CD14-positive monocyte (primary cell): Measurements from ENCODE around the gene MARVELD2. TPM values are rescaled to one million over a fixed set of nuclear protein-coding genes. Genes with fewer than 3 reads are reported as not detected.

Source experiments
- DNase-seq, 3 donors: peaks; one replicate each; pipeline ENCODE4 v3.0.0-alpha.2; 2011 to 2022
- H2AFZ ChIP-seq: 2 replicates; pipeline ENCODE4 v1.6.0; 2012; ENCODE audit warnings: mild to moderate bottlenecking, low read depth, low read length, inconsistent platforms; ENCODE audit not compliant: insufficient read depth, poor library complexity, severe bottlenecking
- H3K27ac ChIP-seq, 2 donors: 1 replicate in 1 of 2; 2 replicates in 1 of 2; pipeline ENCODE4 v1.5.1; 2012 to 2013; ENCODE audit warnings: low read length in 2 of 2, control low read depth in 1 of 2, inconsistent platforms in 1 of 2, low read depth in 1 of 2, mild to moderate bottlenecking in 1 of 2
- H3K27me3 ChIP-seq, 2 donors: one replicate each; pipeline versions ENCODE4 v1.6.0 to v1.6.1; 2011 to 2013; ENCODE audit warnings: low read length in 2 of 2; ENCODE audit not compliant: control insufficient read depth in 2 of 2, insufficient read depth in 2 of 2
- H3K36me3 ChIP-seq, 2 donors: replicated peaks in 1 of 2; 1 replicate in 1 of 2; 2 replicates in 1 of 2; pipeline versions ENCODE4 v1.5.1 to v1.6.1; 2012 to 2013; ENCODE audit warnings: low read length in 2 of 2, control low read depth in 1 of 2, inconsistent platforms in 1 of 2, mild to moderate bottlenecking in 1 of 2; ENCODE audit not compliant: insufficient read depth in 2 of 2, control insufficient read depth in 1 of 2
- H3K4me1 ChIP-seq, 2 donors: 1 replicate in 1 of 2; 2 replicates in 1 of 2; pipeline versions ENCODE4 v1.5.1 to v1.6.1; 2012 to 2013; ENCODE audit warnings: low read length in 2 of 2, control low read depth in 1 of 2, inconsistent platforms in 1 of 2, mild to moderate bottlenecking in 1 of 2, moderate library complexity in 1 of 2; ENCODE audit not compliant: insufficient read depth in 2 of 2, control insufficient read depth in 1 of 2
- H3K4me2 ChIP-seq: replicated peaks from 2 replicates; pipeline ENCODE3; 2012; ENCODE audit warnings: low read length, moderate library complexity, mild to moderate bottlenecking; ENCODE audit not compliant: poor library complexity, severe bottlenecking; ENCODE audit errors: extremely low read depth
- H3K4me3 ChIP-seq, 3 experiments: fragments of 200-600 bp in 1 of 3; sonication (generic) in 1 of 3; replicated peaks in 1 of 3; 1 replicate in 2 of 3; 2 replicates in 1 of 3; pipeline ENCODE4 v1.5.1; 2011 to 2013; ENCODE audit warnings: low read length in 3 of 3, mild to moderate bottlenecking in 3 of 3, control low read depth in 2 of 3, low read depth in 2 of 3, inconsistent platforms in 1 of 3, moderate library complexity in 1 of 3
- H3K79me2 ChIP-seq: 2 replicates; pipeline ENCODE4 v1.6.0; 2012; ENCODE audit warnings: mild to moderate bottlenecking, control low read depth, inconsistent platforms, low read length, moderate library complexity; ENCODE audit not compliant: insufficient read depth
- H3K9ac ChIP-seq: 2 replicates; pipeline ENCODE4 v1.6.0; 2017; ENCODE audit warnings: low read length, mild to moderate bottlenecking; ENCODE audit not compliant: insufficient read depth, poor library complexity, severe bottlenecking
- H3K9me3 ChIP-seq, 2 donors: replicated peaks in 1 of 2; 1 replicate in 1 of 2; 2 replicates in 1 of 2; pipeline versions ENCODE4 v1.5.1 to v1.6.1; 2012 to 2013; ENCODE audit warnings: low read length in 2 of 2, control low read depth in 1 of 2; ENCODE audit not compliant: control insufficient read depth in 1 of 2, insufficient read depth in 1 of 2
- H4K20me1 ChIP-seq: 2 replicates; pipeline ENCODE4 v1.6.0; 2012; ENCODE audit warnings: mild to moderate bottlenecking, low read length, control low read depth, moderate library complexity; ENCODE audit not compliant: insufficient read depth
- H3K27ac Mint-ChIP-seq, 7 donors: one replicate each; pipeline ENCODE4 v1.8.0; 2020; ENCODE audit warnings: mild to moderate bottlenecking in 7 of 7, mixed read lengths in 7 of 7, moderate library complexity in 6 of 7, inconsistent platforms in 2 of 7
- H3K27me3 Mint-ChIP-seq, 3 donors: one replicate each; pipeline ENCODE4 v1.8.0; 2021 to 2022; ENCODE audit warnings: low read depth in 3 of 3, mild to moderate bottlenecking in 3 of 3, mixed read lengths in 3 of 3, moderate library complexity in 3 of 3, inconsistent platforms in 1 of 3
- H3K36me3 Mint-ChIP-seq, 2 donors: one replicate each; pipeline ENCODE4 v1.8.0; 2020; ENCODE audit warnings: mixed read lengths in 2 of 2, inconsistent platforms in 1 of 2, mild to moderate bottlenecking in 1 of 2
- H3K4me1 Mint-ChIP-seq: one replicate; pipeline ENCODE4 v1.8.0; 2020; ENCODE audit warnings: mild to moderate bottlenecking, mixed read lengths
- H3K4me3 Mint-ChIP-seq, 2 donors: one replicate each; pipeline ENCODE4 v1.8.0; 2020; ENCODE audit warnings: mild to moderate bottlenecking in 2 of 2, mixed read lengths in 2 of 2, moderate library complexity in 1 of 2
- H3K9me3 Mint-ChIP-seq, 7 donors: one replicate each; pipeline ENCODE4 v1.8.0; 2020 to 2022; ENCODE audit warnings: mixed read lengths in 7 of 7, mild to moderate bottlenecking in 6 of 7, moderate library complexity in 6 of 7, inconsistent platforms in 2 of 7
- WGBS: methylation state at CpG from one replicate; pipeline ENCODE4 v1.1.5; 2013; ENCODE audit warnings: missing lambda C conversion rate; ENCODE audit not compliant: insufficient coverage; 5-methylcytosine and 5-hydroxymethylcytosine counted together
- intact Hi-C, 2 donors: fragments of 100-400 bp; cut with micrococcal nuclease; formaldehyde crosslinking; loops; one replicate each; pipeline versions ENCODE4 v1.15.0 to v1.15.1; 2023
- polyA plus RNA-seq, 3 donors: library from polyadenylated mRNA; depleted of rRNA in 1 of 3; unstranded in 2 of 3; stranded (reverse) in 1 of 3; fragments of 300-500 nt in 2 of 3; fragments of >200 nt in 1 of 3; fragmentation: Illumina TruSeq in 2 of 3; gene quantifications; 1 replicate in 2 of 3; 2 replicates in 1 of 3; pipeline ENCODE4 v1.2.3, GENCODE V29; 2012 to 2021
- TF ChIP-seq, protein P1 (sequence below): fragments of 200-600 bp; IDR thresholded peaks from one replicate; pipeline ENCODE4 v1.8.0; 2022; ENCODE audit warnings: antibody characterized with exemption, mild to moderate bottlenecking

MARVELD2 gene
- polyA plus RNA-seq, 3 donors: 0.15 TPM; not detected in 2

DNA sequence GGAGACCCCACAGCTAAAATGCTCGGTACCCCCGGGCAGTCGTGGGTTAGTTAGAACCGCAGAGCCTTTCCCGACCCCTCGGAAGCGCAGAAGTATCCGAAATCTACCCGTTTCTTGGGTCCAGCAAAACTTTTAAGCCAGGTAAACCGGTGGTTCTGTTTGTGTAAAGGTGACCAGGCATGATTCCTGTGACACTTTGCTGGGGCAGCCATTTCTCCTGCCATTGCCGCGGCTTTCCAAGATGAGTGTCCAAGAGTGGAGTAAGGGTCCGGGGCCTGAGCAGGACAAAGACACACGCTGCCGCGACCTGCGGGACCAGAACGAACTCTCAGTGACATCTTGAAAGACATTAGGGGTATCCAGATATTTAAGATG is 655 bp downstream of the MARVELD2 start:
- intact Hi-C loops: no loop called here
- Histone ChIP-seq H3K27me3 (peaks cover 10 to 16% of the 10 kb centered on the region in 2 donors), H3K36me3 (peaks cover 5 to 32% of the 10 kb centered on the region in 2 donors), H3K27ac (no peak overlapping the region), H2AFZ (peak overlapping the region; percentile 43), H4K20me1 (no peaks in the 10 kb centered on the region), H3K4me1 (peaks cover 7 to 10% of the 10 kb centered on the region in 2 donors), H3K4me3 (peak overlapping the region in 2 of 3 experiments; percentile 7 to 72), H3K4me2 (peak overlapping the region; percentile 79), H3K79me2 (no peaks in the 10 kb centered on the region), H3K9ac (peak overlapping the region; percentile 63), H3K9me3 (no peaks in the 10 kb centered on the region)
- 37% methylated on average over 12 of the region's 18 CpGs for WGBS
- TF ChIP-seq, protein P1, sequence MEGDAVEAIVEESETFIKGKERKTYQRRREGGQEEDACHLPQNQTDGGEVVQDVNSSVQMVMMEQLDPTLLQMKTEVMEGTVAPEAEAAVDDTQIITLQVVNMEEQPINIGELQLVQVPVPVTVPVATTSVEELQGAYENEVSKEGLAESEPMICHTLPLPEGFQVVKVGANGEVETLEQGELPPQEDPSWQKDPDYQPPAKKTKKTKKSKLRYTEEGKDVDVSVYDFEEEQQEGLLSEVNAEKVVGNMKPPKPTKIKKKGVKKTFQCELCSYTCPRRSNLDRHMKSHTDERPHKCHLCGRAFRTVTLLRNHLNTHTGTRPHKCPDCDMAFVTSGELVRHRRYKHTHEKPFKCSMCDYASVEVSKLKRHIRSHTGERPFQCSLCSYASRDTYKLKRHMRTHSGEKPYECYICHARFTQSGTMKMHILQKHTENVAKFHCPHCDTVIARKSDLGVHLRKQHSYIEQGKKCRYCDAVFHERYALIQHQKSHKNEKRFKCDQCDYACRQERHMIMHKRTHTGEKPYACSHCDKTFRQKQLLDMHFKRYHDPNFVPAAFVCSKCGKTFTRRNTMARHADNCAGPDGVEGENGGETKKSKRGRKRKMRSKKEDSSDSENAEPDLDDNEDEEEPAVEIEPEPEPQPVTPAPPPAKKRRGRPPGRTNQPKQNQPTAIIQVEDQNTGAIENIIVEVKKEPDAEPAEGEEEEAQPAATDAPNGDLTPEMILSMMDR: no peak
- Mint-ChIP-seq H3K4me3 (peak overlapping the region; percentile 68 to 85), H3K36me3 (peaks cover 26 to 43% of the 10 kb centered on the region in 2 donors), H3K27me3 (peaks cover 12 to 22% (median 17%) of the 10 kb centered on the region in 3 donors), H3K4me1 (peaks cover 9% of the 10 kb centered on the region), H3K9me3 (peaks cover 0 to 6% (median 0%) of the 10 kb centered on the region in 7 donors), H3K27ac (no peak overlapping the region)
- no peak for DNase-seq

- no peaks in the 10 kb centered on the region for H4K20me1 ChIP-seq
- H2AFZ ChIP-seq: no peak overlapping the region
- DNase-seq: no peak
- H3K27me3 Mint-ChIP-seq: peaks cover 12 to 22% (median 17%) of the 10 kb centered on the region in 3 donors
- H3K9me3 ChIP-seq: no peaks in the 10 kb centered on the region
- peaks cover 0 to 6% (median 0%) of the 10 kb centered on the region in 7 donors for H3K9me3 Mint-ChIP-seq
- H3K36me3 ChIP-seq: peaks cover 4 to 28% of the 10 kb centered on the region in 2 donors
- H3K27ac ChIP-seq: no peak overlapping the region
- H3K4me2 ChIP-seq: no peak overlapping the region
- no peaks in the 10 kb centered on the region for H3K79me2 ChIP-seq
- WGBS: 100% methylated on average over 4 of the region's 6 CpGs
- H3K4me1 Mint-ChIP-seq: peaks cover 9% of the 10 kb centered on the region
- H3K27ac Mint-ChIP-seq: peak overlapping the region in 1 of 7 donors; percentile 7
- H3K4me3 ChIP-seq: no peak overlapping the region
- H3K36me3 Mint-ChIP-seq: peaks cover 25 to 38% of the 10 kb centered on the region in 2 donors
- peaks cover 10 to 16% of the 10 kb centered on the region in 2 donors for H3K27me3 ChIP-seq
- H3K4me1 ChIP-seq: peaks cover 7 to 10% of the 10 kb centered on the region in 2 donors
- TF ChIP-seq, protein P1: no peak
- intact Hi-C loops: no loop called here
- H3K4me3 Mint-ChIP-seq: no peak overlapping the region
- H3K9ac ChIP-seq: no peak overlapping the region
These were observed 1.3 kb downstream of the MARVELD2 start for GRCh38 chr5:69416180-69416579.
